GM12872 (cell line): Measurements from ENCODE around the gene FREM3.

Experiments used
- CTCF ChIP-seq: IDR thresholded peaks from 3 replicates; pipeline ENCODE4 v1.5.1; 2011; ENCODE audit warnings: low read depth, mild to moderate bottlenecking, low read length, moderate library complexity; ENCODE audit not compliant: insufficient read depth

The FREM3 gene

GRCh38 chr4:143699331-143700045, 987 bp downstream of the FREM3 start:
- no peak for TF ChIP-seq CTCF

GRCh38 chr4:143693856-143694255, 6.6 kb downstream of the FREM3 start:
- TF ChIP-seq CTCF = no peak

- TF ChIP-seq CTCF = no peak
These were observed 8.2 kb downstream of the FREM3 start for GRCh38 chr4:143692241-143692640.

- TF ChIP-seq CTCF = no peak
These were observed 21.0 kb downstream of the FREM3 start for GRCh38 chr4:143679434-143679833.

- no peak for TF ChIP-seq CTCF
These were observed 31.4 kb downstream of the FREM3 start for GRCh38 chr4:143668930-143669552.

GRCh38 chr4:143667461-143667860, 33.0 kb downstream of the FREM3 start:
- TF ChIP-seq CTCF = no peak

- TF ChIP-seq CTCF = no peak
These were observed 42.1 kb downstream of the FREM3 start for GRCh38 chr4:143658336-143658735.
